IMR-90 (cell line): Measurements from ENCODE around the gene EDC4. TPM values are rescaled to one million over a fixed set of nuclear protein-coding genes. Genes with fewer than 3 reads are reported as not detected.

Source experiments
- ATAC-seq: fragments of 200-7000 bp; cut with Tn5 transposase; 2 replicates; pipeline ENCODE4 v1.9.1; 2020; ENCODE audit warnings: low read depth, mild to moderate bottlenecking, moderate library complexity
- BruUV-seq: library from RNA; stranded (reverse); fragments of 400-500 nt; replicated peaks from 2 replicates; lab custom pipeline; 2021; lab: Mats Ljungman, UMichigan
- CTCF ChIA-PET: fragments of 300-600 bp; formaldehyde crosslinking; extraction: SDS; loops from one replicate; lab custom pipeline; 2021; ENCODE audit warnings: antibody characterized with exemption; lab: Yijun Ruan, JAX
- POLR2A ChIA-PET: fragments of 300-600 bp; sonication (Branson Sonifier 250); formaldehyde crosslinking; loops from one replicate; lab custom pipeline; 2022; ENCODE audit warnings: antibody characterized with exemption; ENCODE audit not compliant: unreplicated experiment; lab: Charles Lee
- DNase-seq: peaks from one replicate; pipeline ENCODE4 v3.0.0; 2013
- H2AFZ ChIP-seq: replicated peaks from 2 replicates; pipeline ENCODE3; 2013; ENCODE audit warnings: low read length, mild to moderate bottlenecking; ENCODE audit not compliant: poor library complexity
- H2AK5ac ChIP-seq: 2 replicates; pipeline ENCODE4 v1.6.1; 2013; ENCODE audit warnings: low read depth, low read length, inconsistent platforms
- H2AK9ac ChIP-seq: replicated peaks from 2 replicates; pipeline ENCODE3; 2013; ENCODE audit warnings: mild to moderate bottlenecking, low read depth, low read length, moderate library complexity; ENCODE audit not compliant: poor library complexity
- H2BK120ac ChIP-seq: 2 replicates; pipeline ENCODE4 v1.6.1; 2013; ENCODE audit warnings: low read depth, low read length, inconsistent platforms
- H2BK15ac ChIP-seq: 3 replicates; pipeline ENCODE4 v1.6.1; 2013; ENCODE audit warnings: low read depth, low read length, inconsistent platforms
- H2BK20ac ChIP-seq: 2 replicates; pipeline ENCODE4 v1.6.1; 2013; ENCODE audit warnings: low read depth, mild to moderate bottlenecking, inconsistent platforms, low read length, moderate library complexity
- H2BK5ac ChIP-seq: 2 replicates; pipeline ENCODE4 v1.6.1; 2013; ENCODE audit warnings: mild to moderate bottlenecking, low read depth, low read length, inconsistent platforms; ENCODE audit not compliant: poor library complexity, severe bottlenecking
- H3K14ac ChIP-seq: replicated peaks from 2 replicates; pipeline ENCODE4 v1.6.1; 2013; ENCODE audit warnings: low read depth, low read length, inconsistent platforms
- H3K18ac ChIP-seq: 2 replicates; pipeline ENCODE4 v1.6.1; 2013; ENCODE audit warnings: low read depth, low read length, control low read depth
- H3K23ac ChIP-seq: 2 replicates; pipeline ENCODE4 v1.6.1; 2013; ENCODE audit warnings: low read depth, low read length, inconsistent platforms
- H3K27ac ChIP-seq: 2 replicates; pipeline ENCODE4 v1.5.1; 2013; ENCODE audit warnings: mild to moderate bottlenecking, control low read depth, low read length; ENCODE audit not compliant: insufficient read depth
- H3K27me3 ChIP-seq: 2 replicates; pipeline ENCODE4 v1.6.1; 2013; ENCODE audit warnings: low read length; ENCODE audit not compliant: control insufficient read depth, insufficient read depth
- H3K36me3 ChIP-seq: 2 replicates; pipeline ENCODE4 v1.6.1; 2013; ENCODE audit warnings: low read length, mixed read lengths; ENCODE audit not compliant: control insufficient read depth, insufficient read depth
- H3K4ac ChIP-seq: 2 replicates; pipeline ENCODE4 v1.6.1; 2013; ENCODE audit warnings: low read depth, low read length, inconsistent platforms
- H3K4me1 ChIP-seq: 2 replicates; pipeline ENCODE4 v1.6.1; 2013; ENCODE audit warnings: low read length, mixed read lengths; ENCODE audit not compliant: control insufficient read depth, insufficient read depth
- H3K4me2 ChIP-seq: 2 replicates; pipeline ENCODE4 v1.6.1; 2013; ENCODE audit warnings: low read depth, mild to moderate bottlenecking, control low read depth, low read length, moderate library complexity
- H3K4me3 ChIP-seq: 2 replicates; pipeline ENCODE4 v1.5.1; 2013; ENCODE audit warnings: low read depth, mild to moderate bottlenecking, control low read depth, low read length, moderate library complexity; ENCODE audit not compliant: insufficient read depth
- H3K56ac ChIP-seq: 2 replicates; pipeline ENCODE4 v1.6.1; 2013; ENCODE audit warnings: low read length, inconsistent platforms; ENCODE audit not compliant: insufficient read depth; ENCODE audit errors: extremely low read depth
- H3K79me1 ChIP-seq, 2 experiments: 2 replicates each; pipeline ENCODE4 v1.6.1; 2013; ENCODE audit warnings: low read length in 2 of 2, inconsistent platforms in 1 of 2, low read depth in 1 of 2
- H3K9ac ChIP-seq: 2 replicates; pipeline ENCODE4 v1.6.1; 2013; ENCODE audit warnings: low read depth, low read length, control low read depth
- H3K9me1 ChIP-seq: 2 replicates; pipeline ENCODE4 v1.6.1; 2013; ENCODE audit warnings: low read length, inconsistent platforms; ENCODE audit not compliant: insufficient read depth
- H3K9me3 ChIP-seq: 2 replicates; pipeline ENCODE4 v1.6.1; 2013; ENCODE audit warnings: low read length; ENCODE audit not compliant: control insufficient read depth, insufficient read depth
- H4K20me1 ChIP-seq: 2 replicates; pipeline ENCODE4 v1.6.1; 2013; ENCODE audit warnings: low read length, inconsistent platforms; ENCODE audit not compliant: insufficient read depth
- H4K5ac ChIP-seq: 2 replicates; pipeline ENCODE4 v1.6.1; 2013; ENCODE audit warnings: mild to moderate bottlenecking, low read depth, low read length, control low read depth
- H4K8ac ChIP-seq, 2 experiments: 2 replicates each; pipeline ENCODE4 v1.6.1; 2013; ENCODE audit warnings: low read depth in 2 of 2, low read length in 2 of 2, control low read depth in 1 of 2, inconsistent platforms in 1 of 2
- H4K91ac ChIP-seq: 2 replicates; pipeline ENCODE4 v1.6.1; 2013; ENCODE audit warnings: low read depth, low read length, inconsistent platforms; ENCODE audit not compliant: insufficient read depth
- BHLHE40 ChIP-seq: fragments of 150-350 bp; IDR thresholded peaks from 2 replicates; pipeline ENCODE4 v1.6.1; 2016; ENCODE audit warnings: mild to moderate bottlenecking, low read depth, low read length
- CEBPB ChIP-seq: IDR thresholded peaks from 2 replicates; pipeline ENCODE4 v1.6.1; 2012; ENCODE audit warnings: low read depth, low read length, improper control_type of control experiment
- CHD1 ChIP-seq: IDR thresholded peaks from 2 replicates; pipeline ENCODE4 v1.6.1; 2012; ENCODE audit warnings: low read depth, low read length, improper control_type of control experiment
- CTCF ChIP-seq: conservative IDR thresholded peaks from 2 replicates; pipeline ENCODE4 v1.5.1; 2012; ENCODE audit warnings: mild to moderate bottlenecking, low read depth, low read length, improper control_type of control experiment
- ELK1 ChIP-seq: fragments of 150-350 bp; IDR thresholded peaks from 2 replicates; pipeline ENCODE4 v1.6.1; 2016; ENCODE audit warnings: low read depth, mild to moderate bottlenecking, low read length, moderate library complexity, borderline replicate concordance
- FOS ChIP-seq: fragments of 150-350 bp; IDR thresholded peaks from 2 replicates; pipeline ENCODE4 v1.6.1; 2016; ENCODE audit warnings: low read depth, low read length
- MAFK ChIP-seq: IDR thresholded peaks from 2 replicates; pipeline ENCODE4 v1.6.1; 2012; ENCODE audit warnings: low read depth, low read length, improper control_type of control experiment
- MAZ ChIP-seq: IDR thresholded peaks from 2 replicates; pipeline ENCODE4 v1.6.1; 2012; ENCODE audit warnings: low read depth, mild to moderate bottlenecking, low read length, improper control_type of control experiment, moderate library complexity, borderline replicate concordance
- MXI1 ChIP-seq: IDR thresholded peaks from 2 replicates; pipeline ENCODE4 v1.6.1; 2012; ENCODE audit warnings: low read depth, mild to moderate bottlenecking, low read length, moderate library complexity, borderline replicate concordance
- NFE2L2 ChIP-seq: fragments of 150-350 bp; IDR thresholded peaks from 2 replicates; pipeline ENCODE4 v1.6.1; 2016; ENCODE audit warnings: low read depth, mild to moderate bottlenecking, low read length
- POLR2A ChIP-seq: IDR thresholded peaks from 2 replicates; pipeline ENCODE4 v1.6.1; 2012; ENCODE audit warnings: mild to moderate bottlenecking, low read depth, low read length
- RAD21 ChIP-seq: IDR thresholded peaks from 2 replicates; pipeline ENCODE4 v1.6.1; 2012; ENCODE audit warnings: low read length, improper control_type of control experiment
- RFX5 ChIP-seq: IDR thresholded peaks from 2 replicates; pipeline ENCODE4 v1.8.0; 2012; ENCODE audit warnings: low read depth, mild to moderate bottlenecking, low read length, moderate library complexity
- SMC3 ChIP-seq: fragments of 150-350 bp; IDR thresholded peaks from 2 replicates; pipeline ENCODE4 v1.6.1; 2016; ENCODE audit warnings: low read depth, mild to moderate bottlenecking, antibody characterized with exemption, low read length, moderate library complexity
- WGBS, 2 experiments: methylation state at CpG; one replicate each; pipeline versions ENCODE4 v1.1.5 to v1.1.7; 2013; ENCODE audit warnings: missing lambda C conversion rate in 2 of 2; ENCODE audit not compliant: insufficient read length in 1 of 2; ENCODE audit errors: extremely low coverage in 2 of 2; 5-methylcytosine and 5-hydroxymethylcytosine counted together
- dilution Hi-C: fragments of 300-500 bp; cut with HindIII; formaldehyde crosslinking; loops from one replicate; pipeline ENCODE4 v1.14.3; 2018; ENCODE audit warnings: low sequenced_read_pairs; ENCODE audit not compliant: unreplicated experiment
- in situ Hi-C: fragments of 300-500 bp; cut with MboI; formaldehyde crosslinking; loops from 3 replicates; pipeline ENCODE4 v1.14.3; 2019; ENCODE audit warnings: low sequenced_read_pairs, inconsistent platforms, mixed read lengths
- intact Hi-C: fragments of 100-400 bp; cut with micrococcal nuclease; formaldehyde crosslinking; loops from 2 replicates; pipeline ENCODE4 v1.10.0; 2022
- polyA plus RNA-seq, 3 experiments: library from polyadenylated mRNA; depleted of rRNA; stranded (reverse); fragments of >200 nt; gene quantifications; 2 replicates each; pipeline ENCODE4 v1.2.3, GENCODE V29; 2012; ENCODE audit warnings: low replicate concordance in 1 of 3
- total RNA-seq: library from RNA; depleted of rRNA; stranded (reverse); fragments of >200 nt; gene quantifications from 2 replicates; pipeline ENCODE4 v1.2.3, GENCODE V29; 2012
- TF ChIP-seq, protein P1 (sequence below): fragments of 150-350 bp; IDR thresholded peaks from 2 replicates; pipeline ENCODE4 v1.6.1; 2017; ENCODE audit warnings: mild to moderate bottlenecking, antibody characterized with exemption, low read length, low read depth

EDC4 gene
- total and polyA plus RNA-seq, 2 of the 4 experiments (the other 2 are of a cell fraction), result 33.2 to 64.0 TPM

DNA sequence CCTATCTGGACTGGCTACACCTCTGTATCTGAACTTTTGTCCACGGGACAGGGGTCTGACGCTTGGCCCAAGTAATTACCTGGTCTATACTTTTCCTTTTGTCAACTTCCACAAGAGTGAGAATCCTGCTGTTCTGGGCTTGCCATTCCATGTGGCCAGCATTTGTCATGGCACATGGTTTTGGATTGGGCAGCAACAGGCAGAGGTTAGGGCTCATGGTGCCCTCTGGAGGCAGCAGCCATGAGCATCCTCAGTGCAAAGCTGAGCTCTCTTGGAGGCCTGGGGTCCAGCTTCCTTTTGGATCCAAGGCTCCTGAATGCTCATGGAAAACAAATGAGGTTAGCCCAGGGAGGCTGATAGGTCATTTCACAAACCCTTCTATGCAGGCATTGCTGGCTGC is 7.5 kb upstream of the EDC4 start:
- no peak overlapping the region for H2BK15ac ChIP-seq
- no CpG with 5 or more reads among the region's 2 CpGs for WGBS, 2 experiments
- H3K4ac ChIP-seq, result no peak overlapping the region
- H3K4me2 ChIP-seq, result no peak overlapping the region
- no peak overlapping the region for H4K5ac ChIP-seq
- peaks cover 46% of the 10 kb centered on the region for H3K9me1 ChIP-seq
- no peak overlapping the region for H2AK5ac ChIP-seq
- BruUV-seq, result no TSS peak
- H3K23ac ChIP-seq, result no peak overlapping the region
- no peak overlapping the region for H3K9ac ChIP-seq
- H2BK5ac ChIP-seq, result no peak overlapping the region
- ChIA-PET POLR2A (interaction anchor here (0.6 kb wide), 1 partner anchor 59 kb away, joined by 3 read pairs; the partner anchor contains the start of genes RANBP10 and TSNAXIP1), CTCF (interaction anchor here (1.4 kb wide), 1 partner anchor 49 kb away, joined by 5 read pairs; no protein-coding TSS in a partner anchor)
- no peak overlapping the region for H3K56ac ChIP-seq
- peaks cover 20% of the 10 kb centered on the region for H3K4me1 ChIP-seq
- H3K14ac ChIP-seq, result no peak overlapping the region
- no peak overlapping the region for H3K18ac ChIP-seq
- in situ Hi-C loops, result no loop called here
- intact Hi-C loops, result loop anchor here (2.0 kb wide), 1 partner anchor 49 kb away; no protein-coding TSS in a partner anchor
- H3K4me3 ChIP-seq, result no peak overlapping the region
- H3K27me3 ChIP-seq, result no peaks in the 10 kb centered on the region
- peaks cover 62 to 74% of the 10 kb centered on the region in 2 experiments for H3K79me1 ChIP-seq
- H2AK9ac ChIP-seq, result no peak overlapping the region
- peak; percentile 33; the same call in 1 of the 2 replicates for ATAC-seq
- no peak overlapping the region for H3K27ac ChIP-seq
- TF ChIP-seq MAZ, result no peak
- TF ChIP-seq RAD21, result peak; percentile 55
- TF ChIP-seq CHD1, result no peak
- peak; percentile 50 for TF ChIP-seq CTCF
- TF ChIP-seq ELK1, result no peak
- TF ChIP-seq RFX5, result no peak
- no peak for TF ChIP-seq NFE2L2
- TF ChIP-seq FOS, result no peak
- peak; percentile 89 for TF ChIP-seq MXI1
- TF ChIP-seq BHLHE40, result no peak
- no peak for TF ChIP-seq CEBPB
- no peak for TF ChIP-seq POLR2A
- TF ChIP-seq, protein P1, sequence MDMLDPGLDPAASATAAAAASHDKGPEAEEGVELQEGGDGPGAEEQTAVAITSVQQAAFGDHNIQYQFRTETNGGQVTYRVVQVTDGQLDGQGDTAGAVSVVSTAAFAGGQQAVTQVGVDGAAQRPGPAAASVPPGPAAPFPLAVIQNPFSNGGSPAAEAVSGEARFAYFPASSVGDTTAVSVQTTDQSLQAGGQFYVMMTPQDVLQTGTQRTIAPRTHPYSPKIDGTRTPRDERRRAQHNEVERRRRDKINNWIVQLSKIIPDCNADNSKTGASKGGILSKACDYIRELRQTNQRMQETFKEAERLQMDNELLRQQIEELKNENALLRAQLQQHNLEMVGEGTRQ, result no peak
- TF ChIP-seq SMC3, result peak; percentile 52; the same call in 1 of the 2 replicates
- no peak for TF ChIP-seq MAFK
- dilution Hi-C loops, result no loop called here
- no peak overlapping the region for H2BK20ac ChIP-seq
- H2AFZ ChIP-seq, result no peak overlapping the region
- DNase-seq, result peak; percentile 26
- no peak overlapping the region for H4K8ac ChIP-seq
- no peaks in the 10 kb centered on the region for H3K9me3 ChIP-seq
- H4K91ac ChIP-seq, result no peak overlapping the region
- H4K20me1 ChIP-seq, result peaks cover 59% of the 10 kb centered on the region
- H2BK120ac ChIP-seq, result no peak overlapping the region
- H3K36me3 ChIP-seq, result peaks cover 39% of the 10 kb centered on the region
